Gastroesophageal sphincter (tissue), 4 donors: ENCODE data around the gene CYP21A2. TPM values are rescaled to one million over a fixed set of nuclear protein-coding genes. Genes with fewer than 3 reads are reported as not detected.
A peak's percentile ranks its signal among the peaks of the same experiment; 100 is the strongest.
"Not testable (repeated sequence)": the region's sequence is repeated elsewhere in the genome, so short reads cannot be mapped to it uniquely, and the experiment has no call there.

Experiments
- ATAC-seq: fragments of 150-250 bp; one replicate; pipeline ENCODE4 v1.9.1; 2016; ENCODE audit warnings: mild to moderate bottlenecking, moderate library complexity
- H3K27ac ChIP-seq, 4 donors: fragments of 200-600 bp; sonication (generic) in 3 of 4; 1 replicate in 3 of 4; 2 replicates in 1 of 4; pipeline ENCODE4 v1.5.1; 2016 to 2019
- H3K27me3 ChIP-seq: fragments of 200-600 bp; sonication (generic); one replicate; pipeline ENCODE4 v1.5.1; 2019
- H3K36me3 ChIP-seq, 2 donors: fragments of 200-600 bp; sonication (generic); one replicate each; pipeline ENCODE4 v1.5.1; 2019; ENCODE audit warnings: control low read depth in 1 of 2
- H3K4me1 ChIP-seq, 3 donors: fragments of 200-600 bp; sonication (generic); 1 replicate in 2 of 3; 2 replicates in 1 of 3; pipeline ENCODE4 v1.5.1; 2016 to 2019; ENCODE audit warnings: control low read depth in 2 of 3
- H3K4me3 ChIP-seq, 2 donors: fragments of 200-600 bp; sonication (generic); one replicate each; pipeline ENCODE4 v1.5.1; 2019; ENCODE audit warnings: mild to moderate bottlenecking in 1 of 2, moderate library complexity in 1 of 2
- H3K9me3 ChIP-seq, 3 donors: fragments of 200-600 bp; sonication (generic); one replicate each; pipeline ENCODE4 v1.5.1; 2017 to 2019; ENCODE audit warnings: control low read depth in 2 of 3
- EP300 ChIP-seq: sonication (generic); formaldehyde crosslinking; IDR thresholded peaks from one replicate; pipeline ENCODE4 v1.6.1; 2017; ENCODE audit warnings: antibody characterized with exemption, mild to moderate bottlenecking
- POLR2A ChIP-seq, 2 donors: fragments of 450-650 bp; IDR thresholded peaks; one replicate each; pipeline ENCODE4 v1.6.1; 2017; ENCODE audit warnings: antibody characterized with exemption in 2 of 2, mild to moderate bottlenecking in 2 of 2, moderate library complexity in 1 of 2
- POLR2AphosphoS5 ChIP-seq: sonication (generic); formaldehyde crosslinking; IDR thresholded peaks from one replicate; pipeline ENCODE4 v1.6.1; 2017; ENCODE audit warnings: antibody characterized with exemption
- WGBS, 2 donors: methylation state at CpG; one replicate each; pipeline ENCODE4 v1.1.5; 2018; ENCODE audit warnings: low coverage in 1 of 2; 5-methylcytosine and 5-hydroxymethylcytosine counted together
- total RNA-seq, 4 donors: library from RNA; depleted of rRNA; stranded (reverse); fragments of >200 nt; gene quantifications; one replicate each; pipeline ENCODE4 v1.1.0, GENCODE V29; 2016
- TF ChIP-seq, protein P1 (sequence below), 4 experiments: fragments of 200-600 bp in 2 of 4; fragments of 450-650 bp in 2 of 4; sonication (generic) in 1 of 4; IDR thresholded peaks; one replicate each; pipeline ENCODE4 v1.5.1; 2017 to 2019; ENCODE audit warnings: antibody characterized with exemption in 4 of 4, mild to moderate bottlenecking in 2 of 4, moderate library complexity in 2 of 4

The CYP21A2 gene
- total RNA-seq, 4 donors from 2014 or later, result 0.47 to 1.7 (median 0.81) TPM; not detected in 1

DNA sequence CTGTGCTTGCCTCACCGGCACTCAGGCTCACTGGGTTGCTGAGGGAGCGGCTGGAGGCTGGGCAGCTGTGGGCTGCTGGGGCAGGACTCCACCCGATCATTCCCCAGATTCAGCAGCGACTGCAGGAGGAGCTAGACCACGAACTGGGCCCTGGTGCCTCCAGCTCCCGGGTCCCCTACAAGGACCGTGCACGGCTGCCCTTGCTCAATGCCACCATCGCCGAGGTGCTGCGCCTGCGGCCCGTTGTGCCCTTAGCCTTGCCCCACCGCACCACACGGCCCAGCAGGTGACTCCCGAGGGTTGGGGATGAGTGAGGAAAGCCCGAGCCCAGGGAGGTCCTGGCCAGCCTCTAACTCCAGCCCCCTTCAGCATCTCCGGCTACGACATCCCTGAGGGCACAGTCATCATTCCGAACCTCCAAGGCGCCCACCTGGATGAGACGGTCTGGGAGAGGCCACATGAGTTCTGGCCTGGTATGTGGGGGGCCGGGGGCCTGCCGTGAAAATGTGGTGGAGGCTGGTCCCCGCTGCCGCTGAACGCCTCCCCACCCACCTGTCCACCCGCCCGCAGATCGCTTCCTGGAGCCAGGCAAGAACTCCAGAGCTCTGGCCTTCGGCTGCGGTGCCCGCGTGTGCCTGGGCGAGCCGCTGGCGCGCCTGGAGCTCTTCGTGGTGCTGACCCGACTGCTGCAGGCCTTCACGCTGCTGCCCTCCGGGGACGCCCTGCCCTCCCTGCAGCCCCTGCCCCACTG lies 2.3 kb downstream of the CYP21A2 start:
- not testable (repeated sequence) for H3K27ac ChIP-seq, H3K9me3 ChIP-seq, H3K4me1 ChIP-seq, H3K4me3 ChIP-seq, H3K27me3 ChIP-seq, ATAC-seq, H3K36me3 ChIP-seq
- WGBS, 2 donors, result no CpG with 5 or more reads among the region's 43 CpGs

DNA sequence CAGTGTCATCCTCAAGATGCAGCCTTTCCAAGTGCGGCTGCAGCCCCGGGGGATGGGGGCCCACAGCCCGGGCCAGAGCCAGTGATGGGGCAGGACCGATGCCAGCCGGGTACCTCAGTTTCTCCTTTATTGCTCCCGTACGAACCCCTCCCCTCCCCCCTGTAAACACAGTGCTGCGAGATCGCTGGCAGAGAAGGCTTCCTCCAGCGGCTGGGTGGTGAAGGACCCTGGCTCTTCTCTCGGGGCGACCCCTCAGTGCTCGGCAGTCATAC lies 2.8 kb downstream of the CYP21A2 start:
- not testable (repeated sequence) for H3K4me1 ChIP-seq, ATAC-seq
- no CpG with 5 or more reads among the region's 13 CpGs for WGBS, 2 donors

DNA sequence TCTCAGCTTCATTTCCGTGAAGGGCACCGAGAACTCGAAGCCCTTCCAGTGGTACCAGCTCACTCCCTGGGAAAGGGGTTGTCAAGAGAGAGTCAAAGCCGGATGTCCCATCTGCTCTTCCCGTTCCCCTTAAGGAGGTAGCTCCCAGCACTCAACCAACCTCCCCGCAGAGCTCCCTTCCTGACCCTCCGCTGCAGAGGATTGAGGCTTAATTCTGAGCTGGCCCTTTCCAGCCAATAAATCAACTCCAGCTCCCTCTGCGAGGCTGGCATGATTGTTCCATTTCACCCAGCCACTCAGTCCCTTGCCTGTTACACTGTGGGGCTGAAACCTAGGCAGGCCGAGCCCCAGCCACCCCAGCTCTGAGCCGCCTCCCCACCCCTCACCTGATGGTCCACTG lies 3.2 kb downstream of the CYP21A2 start:
- H3K36me3 ChIP-seq, H3K9me3 ChIP-seq, H3K27ac ChIP-seq, H3K4me1 ChIP-seq, ATAC-seq, H3K27me3 ChIP-seq, H3K4me3 ChIP-seq: not testable (repeated sequence)
- 74% methylated on average over 3 of the region's 10 CpGs; no CpG with 5 or more reads in 1 of the 2 donors for WGBS, 2 donors

More for the DNA sequence above, 2.8 kb downstream of the CYP21A2 start:
- H3K27me3 ChIP-seq, H3K9me3 ChIP-seq, H3K36me3 ChIP-seq, H3K4me3 ChIP-seq, H3K27ac ChIP-seq: not testable (repeated sequence)

DNA sequence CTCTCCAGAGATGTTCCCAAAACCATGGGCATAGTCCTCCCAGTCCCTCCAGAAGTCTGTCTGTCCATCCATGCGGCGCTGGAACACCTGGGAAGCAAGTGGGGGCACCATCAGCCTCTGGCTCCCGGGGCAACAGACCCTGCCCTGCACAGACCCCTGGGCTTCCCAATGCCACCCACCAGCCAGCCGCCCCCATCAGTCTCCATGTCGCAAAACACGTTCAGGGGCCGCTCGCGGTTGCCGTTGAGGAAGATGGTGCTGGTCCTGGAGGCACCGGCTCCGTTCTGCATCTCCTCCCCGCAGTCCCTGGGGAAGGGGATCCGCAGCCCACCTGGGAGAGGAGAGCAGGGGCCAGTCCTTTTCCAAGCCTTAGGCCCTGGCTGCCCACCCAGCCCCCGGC lies 4.1 kb downstream of the CYP21A2 start:
- not testable (repeated sequence) for H3K27me3 ChIP-seq

DNA sequence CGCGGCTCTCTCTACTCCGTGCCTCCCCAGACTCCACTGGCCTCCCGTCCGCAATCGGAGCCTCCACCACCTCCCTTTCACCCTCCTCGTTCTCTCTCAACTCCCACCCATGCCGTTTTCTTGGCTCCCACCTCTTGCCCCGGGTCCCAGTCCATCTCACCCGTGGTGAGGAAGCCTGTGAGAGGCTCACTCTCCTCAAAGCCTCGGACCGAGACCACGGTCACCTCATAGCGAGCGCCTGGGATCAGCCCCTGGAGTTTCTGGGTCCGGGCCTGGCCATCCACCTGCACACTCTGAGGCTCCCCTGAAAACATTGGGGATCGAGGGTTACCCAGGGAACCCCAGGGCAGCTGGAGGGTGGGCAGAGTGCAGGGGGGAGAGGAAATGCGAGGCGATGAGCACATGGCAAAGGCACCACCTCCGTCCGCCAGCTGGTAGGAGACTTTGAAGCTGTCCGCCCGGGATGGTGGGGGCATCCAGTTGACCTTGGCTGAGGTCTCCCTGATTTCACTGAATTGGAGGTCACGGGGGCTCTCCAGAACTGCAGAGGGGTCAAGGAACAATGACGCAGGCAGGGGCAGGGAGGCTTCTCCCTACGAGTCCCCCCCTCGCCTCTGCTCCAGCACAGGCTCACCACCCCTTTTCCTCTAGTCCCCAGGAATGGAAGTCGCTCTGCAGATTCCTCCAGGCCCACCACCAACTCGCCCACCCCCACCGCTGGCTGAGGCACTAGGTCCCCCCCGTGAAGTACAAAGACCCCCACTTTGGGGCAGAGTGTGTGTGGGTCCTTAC lies 5.6 kb downstream of the CYP21A2 start:
- not testable (repeated sequence) for H3K27me3 ChIP-seq, ATAC-seq, H3K9me3 ChIP-seq, H3K27ac ChIP-seq, H3K36me3 ChIP-seq, H3K4me3 ChIP-seq
- H3K4me1 ChIP-seq, result peaks cover 0 to 31% (median 24%) of the 10 kb centered on the region in 3 donors
- WGBS, 2 donors, result no CpG with 5 or more reads among the region's 31 CpGs

More for the DNA sequence above, 4.1 kb downstream of the CYP21A2 start:
- not testable (repeated sequence) for H3K9me3 ChIP-seq, ATAC-seq, H3K27ac ChIP-seq, H3K4me3 ChIP-seq, H3K36me3 ChIP-seq
- 100% methylated on average over 3 of the region's 15 CpGs; no CpG with 5 or more reads in 1 of the 2 donors for WGBS, 2 donors
- H3K4me1 ChIP-seq, result peaks cover 0 to 16% (median 12%) of the 10 kb centered on the region in 3 donors

DNA sequence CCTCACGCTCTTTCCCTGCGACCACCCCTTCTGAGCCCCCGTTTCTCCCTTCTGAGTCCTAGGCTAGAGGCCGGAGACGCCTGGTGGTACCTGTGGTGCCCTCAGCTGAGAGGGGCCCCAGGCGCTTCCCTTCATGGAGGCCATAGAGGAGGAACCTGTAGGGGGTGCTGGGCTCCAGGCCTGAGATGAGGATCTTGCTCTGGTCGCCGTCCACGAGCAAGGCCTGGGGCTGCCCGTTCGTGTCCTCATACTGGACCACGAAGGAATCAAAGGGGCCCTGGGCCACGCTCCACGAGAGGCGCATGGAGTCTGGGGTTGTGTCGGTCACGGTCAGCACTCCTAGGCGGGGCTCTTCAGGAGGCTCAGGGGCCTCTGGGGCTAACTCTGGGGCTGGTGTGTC lies 6.7 kb downstream of the CYP21A2 start:
- not testable (repeated sequence) for H3K4me3 ChIP-seq, ATAC-seq, H3K9me3 ChIP-seq, H3K36me3 ChIP-seq, H3K27me3 ChIP-seq, H3K27ac ChIP-seq
- WGBS, 2 donors, result no CpG with 5 or more reads among the region's 18 CpGs
- peaks cover 0 to 42% (median 24%) of the 10 kb centered on the region in 3 donors for H3K4me1 ChIP-seq

DNA sequence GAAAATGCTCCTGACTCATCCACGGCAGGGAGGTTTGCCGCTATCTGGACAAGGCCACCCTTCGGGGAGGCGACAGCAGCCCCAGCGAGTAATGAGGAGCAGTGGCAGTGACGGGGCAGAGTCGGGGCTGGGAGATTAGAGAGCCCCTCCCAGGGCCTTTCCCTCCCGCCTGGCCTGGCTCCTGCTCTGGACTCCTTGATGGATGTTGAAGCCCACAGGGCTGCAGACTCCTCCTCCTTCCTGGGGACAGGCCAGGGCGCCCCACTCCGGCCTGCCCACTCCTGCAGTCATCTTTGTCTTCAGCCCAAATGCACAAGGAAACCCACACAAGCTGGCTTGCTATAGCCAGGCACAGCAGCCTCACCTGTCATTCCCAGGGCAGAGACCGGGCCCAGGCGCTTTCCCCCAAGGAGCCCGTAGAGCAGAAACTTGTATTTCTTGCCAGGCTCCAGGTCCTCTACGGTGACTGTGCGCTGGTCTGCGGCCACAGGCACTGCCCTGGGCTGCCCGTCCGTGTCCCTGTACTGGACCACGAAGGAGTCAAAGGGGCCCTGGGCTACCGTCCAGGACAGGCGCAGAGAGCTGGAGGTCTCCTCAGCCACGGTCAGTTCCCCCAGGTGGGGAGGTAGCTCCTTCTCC lies 7.7 kb downstream of the CYP21A2 start:
- Histone ChIP-seq H3K9me3 (no peaks in the 10 kb centered on the region), H3K36me3 (peaks cover 0 to 10% of the 10 kb centered on the region in 2 donors), H3K27me3 (no peaks in the 10 kb centered on the region), H3K27ac (peak overlapping the region; percentile 4 to 84 (median 80)), H3K4me1 (peaks cover 0 to 42% (median 24%) of the 10 kb centered on the region in 3 donors), H3K4me3 (no peak overlapping the region)
- 41% methylated on average over 3 of the region's 22 CpGs; no CpG with 5 or more reads in 1 of the 2 donors for WGBS, 2 donors
- peak; percentile 25 for ATAC-seq
- TF ChIP-seq EP300 (no peak), POLR2AphosphoS5 (no peak), POLR2A (IDR thresholded peaks at IDR 0.05) (no peak)
- TF ChIP-seq, protein P1, sequence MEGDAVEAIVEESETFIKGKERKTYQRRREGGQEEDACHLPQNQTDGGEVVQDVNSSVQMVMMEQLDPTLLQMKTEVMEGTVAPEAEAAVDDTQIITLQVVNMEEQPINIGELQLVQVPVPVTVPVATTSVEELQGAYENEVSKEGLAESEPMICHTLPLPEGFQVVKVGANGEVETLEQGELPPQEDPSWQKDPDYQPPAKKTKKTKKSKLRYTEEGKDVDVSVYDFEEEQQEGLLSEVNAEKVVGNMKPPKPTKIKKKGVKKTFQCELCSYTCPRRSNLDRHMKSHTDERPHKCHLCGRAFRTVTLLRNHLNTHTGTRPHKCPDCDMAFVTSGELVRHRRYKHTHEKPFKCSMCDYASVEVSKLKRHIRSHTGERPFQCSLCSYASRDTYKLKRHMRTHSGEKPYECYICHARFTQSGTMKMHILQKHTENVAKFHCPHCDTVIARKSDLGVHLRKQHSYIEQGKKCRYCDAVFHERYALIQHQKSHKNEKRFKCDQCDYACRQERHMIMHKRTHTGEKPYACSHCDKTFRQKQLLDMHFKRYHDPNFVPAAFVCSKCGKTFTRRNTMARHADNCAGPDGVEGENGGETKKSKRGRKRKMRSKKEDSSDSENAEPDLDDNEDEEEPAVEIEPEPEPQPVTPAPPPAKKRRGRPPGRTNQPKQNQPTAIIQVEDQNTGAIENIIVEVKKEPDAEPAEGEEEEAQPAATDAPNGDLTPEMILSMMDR (IDR thresholded peaks at IDR 0.05), result no peak
